RWPE2 (cell line): ENCODE results near the gene MGMT.

Source experiments
- ATAC-seq: fragments of 200-7000 bp; cut with Tn5 transposase; 3 replicates; pipeline ENCODE4 v1.9.1; 2021; ENCODE audit warnings: low read depth
- DNase-seq: peaks from one replicate; pipeline ENCODE4 v3.0.0-alpha.2; 2020; ENCODE audit warnings: low spot score
- H3K27ac ChIP-seq: fragments of 450-650 bp; 2 replicates; pipeline ENCODE4 v1.5.1; 2017; ENCODE audit warnings: mild to moderate bottlenecking; ENCODE audit not compliant: poor library complexity, severe bottlenecking
- H3K27me3 ChIP-seq: fragments of 250-450 bp; sonication (Bioruptor Pico); 2 replicates; pipeline ENCODE4 v1.5.1; 2021; ENCODE audit warnings: mild to moderate bottlenecking, moderate library complexity; ENCODE audit not compliant: insufficient read depth, poor library complexity, severe bottlenecking
- H3K36me3 ChIP-seq: fragments of 250-450 bp; sonication (Bioruptor Pico); 2 replicates; pipeline ENCODE4 v1.5.1; 2020; ENCODE audit warnings: low read depth, mild to moderate bottlenecking, moderate library complexity
- H3K4me1 ChIP-seq: fragments of 250-450 bp; sonication (Bioruptor Pico); 2 replicates; pipeline ENCODE4 v1.5.1; 2021; ENCODE audit warnings: mild to moderate bottlenecking, moderate library complexity; ENCODE audit not compliant: insufficient read depth, poor library complexity, severe bottlenecking
- H3K4me3 ChIP-seq: fragments of 250-450 bp; sonication (Bioruptor Pico); 2 replicates; pipeline ENCODE4 v1.5.1; 2021; ENCODE audit warnings: mild to moderate bottlenecking, moderate library complexity; ENCODE audit not compliant: severe bottlenecking
- H3K9me3 ChIP-seq: fragments of 250-450 bp; sonication (Bioruptor Pico); 2 replicates; pipeline ENCODE4 v1.5.1; 2021; ENCODE audit warnings: mild to moderate bottlenecking, moderate library complexity; ENCODE audit not compliant: severe bottlenecking
- CTCF ChIP-seq: fragments of 450-650 bp; IDR thresholded peaks from one replicate; pipeline ENCODE4 v1.5.1; 2017; ENCODE audit warnings: mild to moderate bottlenecking, moderate library complexity; ENCODE audit not compliant: poor library complexity, severe bottlenecking

Gene MGMT

DNA sequence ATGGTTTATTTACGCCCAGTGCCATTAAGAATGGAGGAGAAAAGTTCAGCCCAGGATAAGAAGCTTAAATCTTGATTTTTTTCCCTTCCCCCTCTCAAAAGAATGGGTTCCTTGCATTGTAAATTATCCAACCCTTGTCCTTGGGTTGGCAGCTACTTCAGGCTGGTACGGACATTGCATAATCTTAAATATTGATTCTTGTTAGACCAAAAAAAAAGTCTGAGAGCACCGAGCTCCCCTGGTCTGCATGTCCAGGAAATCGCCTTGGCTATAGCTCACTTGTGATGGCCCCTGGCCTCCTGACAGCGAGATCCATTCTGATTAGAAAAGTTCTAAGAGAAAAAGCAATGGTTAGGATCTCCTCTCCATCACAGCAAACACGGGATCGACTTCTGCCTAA is 345.4 kb downstream of the MGMT start:
- ATAC-seq (no peak), DNase-seq (no peak)
- Histone ChIP-seq H3K27me3 (no peaks in the 10 kb centered on the region), H3K36me3 (no peaks in the 10 kb centered on the region), H3K27ac (no peak overlapping the region), H3K4me3 (no peak overlapping the region), H3K9me3 (no peaks in the 10 kb centered on the region), H3K4me1 (no peaks in the 10 kb centered on the region)
- TF ChIP-seq CTCF, result no peak

GRCh38 chr10:129814681-129815646 is 347.9 kb downstream of the MGMT start:
- Histone ChIP-seq H3K27ac (no peak overlapping the region), H3K9me3 (no peaks in the 10 kb centered on the region), H3K4me1 (no peaks in the 10 kb centered on the region), H3K27me3 (no peaks in the 10 kb centered on the region), H3K36me3 (no peaks in the 10 kb centered on the region), H3K4me3 (no peak overlapping the region)
- no peak for ATAC-seq
- no peak for DNase-seq
- TF ChIP-seq CTCF, result no peak

DNA sequence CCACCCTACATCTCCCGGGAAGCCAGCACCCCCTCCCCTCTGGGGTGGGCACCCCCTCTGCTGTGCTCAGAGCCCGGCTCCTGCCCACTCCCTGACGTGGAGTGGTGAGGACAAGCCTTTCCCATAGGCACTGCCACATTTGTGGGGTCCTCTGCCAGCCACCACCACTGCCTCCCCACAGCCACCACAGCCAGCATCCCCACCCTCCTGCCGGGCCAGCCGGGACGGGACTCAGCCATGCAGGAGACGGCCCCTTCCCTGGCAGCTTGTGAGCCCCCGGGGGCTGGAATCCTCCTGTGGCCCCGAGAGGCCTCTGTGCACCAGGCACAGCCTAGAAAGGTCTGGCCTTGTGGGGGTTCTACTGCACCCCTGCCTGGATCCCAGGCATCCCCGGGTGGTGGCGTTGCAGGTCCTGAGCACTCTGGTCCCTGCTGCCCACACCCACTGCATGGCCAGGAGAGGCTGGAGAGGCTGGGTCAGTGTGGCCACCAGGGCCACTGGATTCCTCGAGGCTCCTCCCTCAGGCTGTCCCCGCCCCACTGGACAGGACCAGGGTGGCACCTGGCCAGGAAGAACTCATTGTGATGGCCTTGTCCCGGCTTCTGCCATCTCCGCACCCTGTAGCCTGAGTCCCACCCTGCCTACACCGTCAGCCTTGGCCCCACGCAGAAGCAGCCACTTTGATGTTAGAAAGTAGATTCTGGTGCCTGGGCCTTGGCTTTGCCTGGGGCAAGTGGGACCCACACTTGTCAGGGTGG is 349.0 kb downstream of the MGMT start:
- Histone ChIP-seq H3K9me3 (no peaks in the 10 kb centered on the region), H3K27ac (no peak overlapping the region), H3K36me3 (no peaks in the 10 kb centered on the region), H3K4me1 (no peaks in the 10 kb centered on the region), H3K27me3 (no peaks in the 10 kb centered on the region), H3K4me3 (no peak overlapping the region)
- TF ChIP-seq CTCF, result no peak
- DNase-seq (no peak), ATAC-seq (no peak)

GRCh38 chr10:129816656-129817045 is 349.6 kb downstream of the MGMT start:
- Histone ChIP-seq H3K4me3 (no peak overlapping the region), H3K36me3 (no peaks in the 10 kb centered on the region), H3K4me1 (no peaks in the 10 kb centered on the region), H3K27me3 (no peaks in the 10 kb centered on the region), H3K9me3 (no peaks in the 10 kb centered on the region), H3K27ac (no peak overlapping the region)
- ATAC-seq (no peak), DNase-seq (no peak)
- TF ChIP-seq CTCF, result no peak
